Endothelial cell of hepatic sinusoid (primary cell): ENCODE results near the gene URM1.
"Not testable (repeated sequence)": the region's sequence is repeated elsewhere in the genome, so short reads cannot be mapped to it uniquely, and the experiment has no call there.

Experiments
- in situ Hi-C: cut with HindIII; loops from 2 replicates; pipeline ENCODE4 v1.10.0; 2017; ENCODE audit warnings: low sequenced_read_pairs

The URM1 gene

GRCh38 chr9:128370752-128371629 lies at the start of gene URM1:
TSS of gene URM1 (plus strand) at chr9:128371374. CDS start at chr9:128371381, 7 bp downstream.
- in situ Hi-C loops: no loop called here

- in situ Hi-C loops: no loop called here
Observed at GRCh38 chr9:128321879-128322403, 49.2 kb upstream of the URM1 start.

GRCh38 chr9:128322404-128323211 lies 48.6 kb upstream of the URM1 start, which contains the start of the genes COQ4 and TRUB2:
TSS of gene COQ4 (plus strand) at chr9:128322839. CDS start at chr9:128322859, 20 bp downstream.
TSS of gene TRUB2 (minus strand) at chr9:128322447. CDS start at chr9:128322408, 39 bp downstream.
- in situ Hi-C loops: no loop called here

- in situ Hi-C loops: no loop called here
Observed at GRCh38 chr9:128323212-128323730, 47.9 kb upstream of the URM1 start.

- in situ Hi-C loops: no loop called here
Observed at GRCh38 chr9:128323791-128324190, 47.4 kb upstream of the URM1 start.

GRCh38 chr9:128324401-128324800 lies 46.8 kb upstream of the URM1 start:
- in situ Hi-C loops: no loop called here

- in situ Hi-C loops: no loop called here
Observed at GRCh38 chr9:128325629-128326028, 45.5 kb upstream of the URM1 start.

GRCh38 chr9:128333451-128333869 lies 37.7 kb upstream of the URM1 start:
- in situ Hi-C loops: no loop called here

- in situ Hi-C loops: no loop called here
Observed at GRCh38 chr9:128335161-128335560, 36.0 kb upstream of the URM1 start.

- in situ Hi-C loops: no loop called here
Observed at GRCh38 chr9:128335914-128336313, 35.3 kb upstream of the URM1 start.

- in situ Hi-C loops: no loop called here
Observed at GRCh38 chr9:128337936-128338335, 33.2 kb upstream of the URM1 start.

- in situ Hi-C loops: not testable (repeated sequence)
Observed at GRCh38 chr9:128338852-128339614, 32.1 kb upstream of the URM1 start.

GRCh38 chr9:128339761-128340690 lies 31.1 kb upstream of the URM1 start, which contains the start of gene SLC27A4:
TSS of gene SLC27A4 (plus strand) at chr9:128340527. CDS start at chr9:128343133, 2,606 bp downstream.
- in situ Hi-C loops: no loop called here

GRCh38 chr9:128340691-128341434 lies 30.3 kb upstream of the URM1 start:
- in situ Hi-C loops: no loop called here

- in situ Hi-C loops: no loop called here
Observed at GRCh38 chr9:128341435-128341849, 29.7 kb upstream of the URM1 start.

GRCh38 chr9:128342971-128343680 lies 28.0 kb upstream of the URM1 start:
- in situ Hi-C loops: no loop called here

- in situ Hi-C loops: no loop called here
Observed at GRCh38 chr9:128343855-128344254, 27.3 kb upstream of the URM1 start.
